Measurements from ENCODE around the gene SPTSSA.

DNA sequence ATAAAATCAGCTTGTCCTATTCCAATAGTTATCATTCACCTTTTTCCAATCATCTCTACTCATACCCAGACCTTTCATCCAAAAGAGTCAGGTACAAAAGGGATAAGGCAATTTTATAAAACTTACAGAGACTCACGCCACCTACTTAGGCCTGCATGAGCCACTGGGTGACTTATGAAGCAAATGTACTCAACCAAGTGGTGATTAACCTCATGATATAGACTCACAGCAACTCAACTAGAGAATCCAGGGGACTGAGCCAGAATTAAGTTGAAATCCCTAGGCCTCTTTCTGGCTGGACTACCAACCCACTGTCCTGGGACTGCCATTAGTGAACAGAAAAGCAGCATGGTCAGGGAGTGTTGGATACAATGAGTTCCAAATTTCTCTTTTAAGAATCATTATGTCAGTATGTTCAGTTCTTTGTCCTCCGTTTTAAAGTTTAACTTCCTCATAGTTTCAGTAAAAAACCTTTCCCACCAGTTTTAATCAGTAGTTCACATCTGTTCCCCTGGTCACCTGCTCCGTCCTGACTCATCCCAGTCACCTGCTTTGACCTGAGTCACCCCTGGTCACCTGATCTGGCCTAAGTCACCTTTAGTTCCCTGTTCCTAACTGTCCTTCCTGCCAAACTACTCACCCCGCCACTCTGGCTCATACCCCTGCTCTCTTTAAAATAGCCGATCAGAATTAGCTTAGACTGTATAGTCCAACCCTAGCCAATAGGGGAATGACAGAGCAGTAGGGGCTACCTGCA, 36.8 kb downstream of the SPTSSA start:
- TF ChIP-seq, protein P1, sequence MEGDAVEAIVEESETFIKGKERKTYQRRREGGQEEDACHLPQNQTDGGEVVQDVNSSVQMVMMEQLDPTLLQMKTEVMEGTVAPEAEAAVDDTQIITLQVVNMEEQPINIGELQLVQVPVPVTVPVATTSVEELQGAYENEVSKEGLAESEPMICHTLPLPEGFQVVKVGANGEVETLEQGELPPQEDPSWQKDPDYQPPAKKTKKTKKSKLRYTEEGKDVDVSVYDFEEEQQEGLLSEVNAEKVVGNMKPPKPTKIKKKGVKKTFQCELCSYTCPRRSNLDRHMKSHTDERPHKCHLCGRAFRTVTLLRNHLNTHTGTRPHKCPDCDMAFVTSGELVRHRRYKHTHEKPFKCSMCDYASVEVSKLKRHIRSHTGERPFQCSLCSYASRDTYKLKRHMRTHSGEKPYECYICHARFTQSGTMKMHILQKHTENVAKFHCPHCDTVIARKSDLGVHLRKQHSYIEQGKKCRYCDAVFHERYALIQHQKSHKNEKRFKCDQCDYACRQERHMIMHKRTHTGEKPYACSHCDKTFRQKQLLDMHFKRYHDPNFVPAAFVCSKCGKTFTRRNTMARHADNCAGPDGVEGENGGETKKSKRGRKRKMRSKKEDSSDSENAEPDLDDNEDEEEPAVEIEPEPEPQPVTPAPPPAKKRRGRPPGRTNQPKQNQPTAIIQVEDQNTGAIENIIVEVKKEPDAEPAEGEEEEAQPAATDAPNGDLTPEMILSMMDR (IDR thresholded peaks at IDR 0.05), result no peak
- TF ChIP-seq POLR2A (IDR thresholded peaks at IDR 0.05), result no peak
